ENCODE results near the gene ANKK1.

GRCh38 chr11:113409526-113409925 is 21.9 kb downstream of the ANKK1 start:
- TF ChIP-seq GLIS3 (CRISPR knock-in tag; IDR thresholded peaks at IDR 0.05) = no peak
- no peak for TF ChIP-seq ARNTL (CRISPR knock-in tag; IDR thresholded peaks at IDR 0.05; ENCODE audit: borderline replicate concordance, low read depth)
- TF ChIP-seq, protein P1, sequence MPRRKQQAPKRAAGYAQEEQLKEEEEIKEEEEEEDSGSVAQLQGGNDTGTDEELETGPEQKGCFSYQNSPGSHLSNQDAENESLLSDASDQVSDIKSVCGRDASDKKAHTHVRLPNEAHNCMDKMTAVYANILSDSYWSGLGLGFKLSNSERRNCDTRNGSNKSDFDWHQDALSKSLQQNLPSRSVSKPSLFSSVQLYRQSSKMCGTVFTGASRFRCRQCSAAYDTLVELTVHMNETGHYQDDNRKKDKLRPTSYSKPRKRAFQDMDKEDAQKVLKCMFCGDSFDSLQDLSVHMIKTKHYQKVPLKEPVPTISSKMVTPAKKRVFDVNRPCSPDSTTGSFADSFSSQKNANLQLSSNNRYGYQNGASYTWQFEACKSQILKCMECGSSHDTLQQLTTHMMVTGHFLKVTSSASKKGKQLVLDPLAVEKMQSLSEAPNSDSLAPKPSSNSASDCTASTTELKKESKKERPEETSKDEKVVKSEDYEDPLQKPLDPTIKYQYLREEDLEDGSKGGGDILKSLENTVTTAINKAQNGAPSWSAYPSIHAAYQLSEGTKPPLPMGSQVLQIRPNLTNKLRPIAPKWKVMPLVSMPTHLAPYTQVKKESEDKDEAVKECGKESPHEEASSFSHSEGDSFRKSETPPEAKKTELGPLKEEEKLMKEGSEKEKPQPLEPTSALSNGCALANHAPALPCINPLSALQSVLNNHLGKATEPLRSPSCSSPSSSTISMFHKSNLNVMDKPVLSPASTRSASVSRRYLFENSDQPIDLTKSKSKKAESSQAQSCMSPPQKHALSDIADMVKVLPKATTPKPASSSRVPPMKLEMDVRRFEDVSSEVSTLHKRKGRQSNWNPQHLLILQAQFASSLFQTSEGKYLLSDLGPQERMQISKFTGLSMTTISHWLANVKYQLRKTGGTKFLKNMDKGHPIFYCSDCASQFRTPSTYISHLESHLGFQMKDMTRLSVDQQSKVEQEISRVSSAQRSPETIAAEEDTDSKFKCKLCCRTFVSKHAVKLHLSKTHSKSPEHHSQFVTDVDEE (CRISPR knock-in tag; IDR thresholded peaks at IDR 0.05) = no peak
- TF ChIP-seq, protein P2, sequence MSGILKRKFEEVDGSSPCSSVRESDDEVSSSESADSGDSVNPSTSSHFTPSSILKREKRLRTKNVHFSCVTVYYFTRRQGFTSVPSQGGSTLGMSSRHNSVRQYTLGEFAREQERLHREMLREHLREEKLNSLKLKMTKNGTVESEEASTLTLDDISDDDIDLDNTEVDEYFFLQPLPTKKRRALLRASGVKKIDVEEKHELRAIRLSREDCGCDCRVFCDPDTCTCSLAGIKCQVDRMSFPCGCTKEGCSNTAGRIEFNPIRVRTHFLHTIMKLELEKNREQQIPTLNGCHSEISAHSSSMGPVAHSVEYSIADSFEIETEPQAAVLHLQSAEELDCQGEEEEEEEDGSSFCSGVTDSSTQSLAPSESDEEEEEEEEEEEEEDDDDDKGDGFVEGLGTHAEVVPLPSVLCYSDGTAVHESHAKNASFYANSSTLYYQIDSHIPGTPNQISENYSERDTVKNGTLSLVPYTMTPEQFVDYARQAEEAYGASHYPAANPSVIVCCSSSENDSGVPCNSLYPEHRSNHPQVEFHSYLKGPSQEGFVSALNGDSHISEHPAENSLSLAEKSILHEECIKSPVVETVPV (CRISPR knock-in tag; IDR thresholded peaks at IDR 0.05) = no peak
- no peak for TF ChIP-seq ZC3H10 (CRISPR knock-in tag; IDR thresholded peaks at IDR 0.05)
- TF ChIP-seq OSR1 (CRISPR knock-in tag; IDR thresholded peaks at IDR 0.05) = no peak
- no peak for TF ChIP-seq ZFP3 (CRISPR knock-in tag; IDR thresholded peaks at IDR 0.05)
- TF ChIP-seq PPARA (CRISPR knock-in tag; IDR thresholded peaks at IDR 0.05; ENCODE audit: borderline replicate concordance) = no peak
- no peak for TF ChIP-seq CSDC2 (CRISPR knock-in tag; IDR thresholded peaks at IDR 0.05)
- TF ChIP-seq RARB (CRISPR knock-in tag; IDR thresholded peaks at IDR 0.05) = no peak
- TF ChIP-seq BACH2 (CRISPR knock-in tag; IDR thresholded peaks at IDR 0.05; ENCODE audit: borderline replicate concordance) = no peak
